Panc1 (cell line): ENCODE results near the gene CPB1.

Experiments
- CTCF ChIP-seq: fragments of 450-650 bp; IDR thresholded peaks from 2 replicates; pipeline ENCODE4 v1.5.1; 2017; ENCODE audit warnings: mild to moderate bottlenecking
- POLR2AphosphoS5 ChIP-seq: IDR thresholded peaks from 2 replicates; pipeline ENCODE4 v1.6.1; 2012; ENCODE audit warnings: mild to moderate bottlenecking, low read depth, low read length, moderate library complexity
- REST ChIP-seq, 2 experiments: IDR thresholded peaks; 2 replicates each; pipeline ENCODE4 v1.6.1; 2011 to 2012; ENCODE audit warnings: low read depth in 2 of 2, control low read depth in 1 of 2, low read length in 1 of 2, mild to moderate bottlenecking in 1 of 2, moderate library complexity in 1 of 2; ENCODE audit not compliant: insufficient read depth in 1 of 2

DNA sequence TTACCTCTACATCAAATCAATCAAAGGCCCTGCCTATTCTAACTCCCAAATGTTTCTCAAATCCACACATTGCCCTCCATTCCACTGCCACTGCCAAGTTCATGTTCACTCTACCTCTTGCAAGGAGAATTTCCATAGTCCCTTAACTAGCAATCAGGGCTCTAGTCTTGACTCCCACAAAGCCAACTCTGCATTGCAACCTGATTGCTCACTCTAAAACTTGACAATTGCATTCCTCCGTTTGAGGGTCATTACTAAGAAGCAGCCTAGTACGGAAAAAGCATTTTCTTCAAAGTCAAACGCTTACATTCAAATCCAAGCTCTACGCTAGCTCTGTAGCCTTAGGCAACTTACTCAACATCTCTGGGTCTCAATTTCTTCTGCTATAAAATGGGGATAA is 38.6 kb downstream of the CPB1 start:
- TF ChIP-seq POLR2AphosphoS5 = no peak
- TF ChIP-seq CTCF = no peak
- no peak for TF ChIP-seq REST (IDR thresholded peaks at IDR 0.05; ENCODE audit: insufficient read depth in 1 of 2, low read depth in 2 of 2, low read length in 1 of 2)
